Sigmoid colon (tissue), 4 donors: ENCODE data around the gene JOSD2.

ENCODE experiments used
- CTCF ChIP-seq, 4 experiments: fragments of 450-650 bp in 3 of 4; fragments of 200-600 bp in 1 of 4; IDR thresholded peaks; one replicate each; pipeline ENCODE4 v1.5.1; 2016 to 2019; ENCODE audit warnings: antibody characterized with exemption in 4 of 4, mild to moderate bottlenecking in 3 of 4, moderate library complexity in 2 of 4
- EP300 ChIP-seq, 4 donors: sonication (generic); formaldehyde crosslinking; IDR thresholded peaks; one replicate each; pipeline ENCODE4 v1.6.1; 2017; ENCODE audit warnings: antibody characterized with exemption in 4 of 4
- POLR2A ChIP-seq, 2 donors: fragments of 450-650 bp; IDR thresholded peaks; one replicate each; pipeline ENCODE4 v1.6.1; 2016; ENCODE audit warnings: antibody characterized with exemption in 2 of 2, mild to moderate bottlenecking in 2 of 2, moderate library complexity in 2 of 2
- POLR2AphosphoS5 ChIP-seq, 4 donors: sonication (generic); formaldehyde crosslinking; IDR thresholded peaks; one replicate each; pipeline ENCODE4 v1.6.1; 2017; ENCODE audit warnings: antibody characterized with exemption in 4 of 4

GRCh38 chr19:50476224-50476906 is 34.6 kb downstream of the JOSD2 start, which contains the start of the genes EMC10 and GARIN5A:
- no peak for TF ChIP-seq CTCF (IDR thresholded peaks at IDR 0.05)
- peak in 1 of 4 donors; percentile 70 for TF ChIP-seq EP300 (IDR thresholded peaks at IDR 0.05)
- TF ChIP-seq POLR2AphosphoS5 (IDR thresholded peaks at IDR 0.05): peak in 3 of 4 donors; percentile 74 to 87 (median 80)
- peak in 1 of 2 donors; percentile 38 for TF ChIP-seq POLR2A (IDR thresholded peaks at IDR 0.05)
